K562 (cell line): ENCODE results near the gene MAD1L1.

Experiments
- EP300 ChIP-seq: IDR thresholded peaks from 2 replicates; pipeline ENCODE4 v1.6.1; 2012; ENCODE audit warnings: low read length, improper control_type of control experiment
- PTBP1 ChIP-seq: fragments of 200-400 bp; formaldehyde crosslinking; IDR thresholded peaks from 2 replicates; pipeline ENCODE4 v1.6.1; 2017; ENCODE audit warnings: low read depth, low read length

DNA sequence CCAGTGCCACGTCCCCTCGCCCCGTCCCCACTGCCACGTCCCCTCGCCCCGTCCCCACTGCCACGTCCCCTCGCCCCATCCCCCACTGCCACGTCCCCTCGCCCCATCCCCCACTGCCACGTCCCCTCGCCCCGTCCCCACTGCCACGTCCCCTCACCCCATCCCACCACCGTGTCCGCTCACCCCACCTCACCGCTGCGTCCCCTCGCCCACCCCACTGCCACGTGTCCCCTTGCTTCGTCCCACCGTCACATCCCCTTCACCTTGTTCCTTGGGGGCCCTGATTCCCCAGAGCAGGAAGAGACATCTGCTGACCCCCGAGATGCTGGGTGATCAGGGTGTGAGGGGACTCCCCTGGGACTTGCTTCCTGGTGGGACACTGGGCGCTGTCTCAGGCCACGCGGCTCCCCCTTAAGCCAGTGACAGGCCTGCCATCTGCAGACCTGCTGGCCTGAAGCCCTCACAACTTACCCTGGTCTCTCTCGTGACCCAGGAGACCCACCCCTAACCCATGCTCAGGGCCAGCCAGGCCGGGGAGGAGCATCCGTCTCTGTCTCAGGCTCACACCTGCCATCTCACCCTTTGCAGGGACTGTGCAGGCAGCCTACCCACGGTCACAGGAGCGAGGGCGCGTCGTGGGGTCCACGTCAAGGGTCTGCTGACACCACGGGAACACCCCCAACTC lies 302.2 kb downstream of the MAD1L1 start:
- TF ChIP-seq EP300, result no peak
- no peak for TF ChIP-seq PTBP1
